Measurements from ENCODE around the gene FGFBP3. TPM values are rescaled to one million over a fixed set of nuclear protein-coding genes. Genes with fewer than 3 reads are reported as not detected.

Gene FGFBP3
- total and polyA plus RNA-seq, 10 donors = 0.59 to 2.0 (median 1.1) TPM

DNA sequence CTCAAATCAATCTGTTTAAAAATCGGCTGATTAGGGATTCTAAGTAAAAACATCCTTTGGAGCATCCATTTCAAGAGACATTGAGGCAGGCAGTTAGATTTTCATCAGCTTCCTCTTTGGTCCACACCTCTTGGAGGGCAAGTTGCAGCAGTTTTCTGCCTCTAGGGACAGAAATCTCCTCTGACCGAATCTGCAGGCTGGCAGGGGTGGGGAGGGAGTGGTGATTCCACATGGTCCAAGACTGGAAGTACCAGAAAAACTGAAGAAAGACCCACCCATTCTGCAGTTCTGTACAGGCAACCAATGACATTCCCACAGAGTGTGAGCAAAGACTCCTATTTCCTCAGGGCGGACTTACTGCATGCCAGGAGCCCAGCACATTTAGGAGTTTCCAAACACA, 29.0 kb downstream of the FGFBP3 start:
- H3K4me3 ChIP-seq = no peak overlapping the region
- no peaks in the 10 kb centered on the region for H3K27me3 ChIP-seq (replicated peaks in 1 of 7)
- peaks cover 0 to 7% (median 2%) of the 10 kb centered on the region in 8 donors for H3K9me3 ChIP-seq
- WGBS, 5 donors = 44 to 56% (median 53%) methylated on average over 3 of the region's 3 CpGs
- no peak for DNase-seq
- H3K36me3 ChIP-seq = no peaks in the 10 kb centered on the region
- H3K27ac ChIP-seq = no peak overlapping the region
- TF ChIP-seq POLR2AphosphoS5 (IDR thresholded peaks at IDR 0.05) = no peak
- TF ChIP-seq, protein P1, sequence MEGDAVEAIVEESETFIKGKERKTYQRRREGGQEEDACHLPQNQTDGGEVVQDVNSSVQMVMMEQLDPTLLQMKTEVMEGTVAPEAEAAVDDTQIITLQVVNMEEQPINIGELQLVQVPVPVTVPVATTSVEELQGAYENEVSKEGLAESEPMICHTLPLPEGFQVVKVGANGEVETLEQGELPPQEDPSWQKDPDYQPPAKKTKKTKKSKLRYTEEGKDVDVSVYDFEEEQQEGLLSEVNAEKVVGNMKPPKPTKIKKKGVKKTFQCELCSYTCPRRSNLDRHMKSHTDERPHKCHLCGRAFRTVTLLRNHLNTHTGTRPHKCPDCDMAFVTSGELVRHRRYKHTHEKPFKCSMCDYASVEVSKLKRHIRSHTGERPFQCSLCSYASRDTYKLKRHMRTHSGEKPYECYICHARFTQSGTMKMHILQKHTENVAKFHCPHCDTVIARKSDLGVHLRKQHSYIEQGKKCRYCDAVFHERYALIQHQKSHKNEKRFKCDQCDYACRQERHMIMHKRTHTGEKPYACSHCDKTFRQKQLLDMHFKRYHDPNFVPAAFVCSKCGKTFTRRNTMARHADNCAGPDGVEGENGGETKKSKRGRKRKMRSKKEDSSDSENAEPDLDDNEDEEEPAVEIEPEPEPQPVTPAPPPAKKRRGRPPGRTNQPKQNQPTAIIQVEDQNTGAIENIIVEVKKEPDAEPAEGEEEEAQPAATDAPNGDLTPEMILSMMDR (IDR thresholded peaks at IDR 0.05 in 8 of 11, conservative IDR thresholded peaks at IDR 0.05 in 3 of 11) = no peak
- TF ChIP-seq POLR2A (IDR thresholded peaks at IDR 0.05) = no peak
- H3K4me1 ChIP-seq = peaks cover 0 to 3% (median 0%) of the 10 kb centered on the region in 6 donors
- intact Hi-C loops (cut with DNase I; ENCODE audit: low total_unique reads) = no loop called here

DNA sequence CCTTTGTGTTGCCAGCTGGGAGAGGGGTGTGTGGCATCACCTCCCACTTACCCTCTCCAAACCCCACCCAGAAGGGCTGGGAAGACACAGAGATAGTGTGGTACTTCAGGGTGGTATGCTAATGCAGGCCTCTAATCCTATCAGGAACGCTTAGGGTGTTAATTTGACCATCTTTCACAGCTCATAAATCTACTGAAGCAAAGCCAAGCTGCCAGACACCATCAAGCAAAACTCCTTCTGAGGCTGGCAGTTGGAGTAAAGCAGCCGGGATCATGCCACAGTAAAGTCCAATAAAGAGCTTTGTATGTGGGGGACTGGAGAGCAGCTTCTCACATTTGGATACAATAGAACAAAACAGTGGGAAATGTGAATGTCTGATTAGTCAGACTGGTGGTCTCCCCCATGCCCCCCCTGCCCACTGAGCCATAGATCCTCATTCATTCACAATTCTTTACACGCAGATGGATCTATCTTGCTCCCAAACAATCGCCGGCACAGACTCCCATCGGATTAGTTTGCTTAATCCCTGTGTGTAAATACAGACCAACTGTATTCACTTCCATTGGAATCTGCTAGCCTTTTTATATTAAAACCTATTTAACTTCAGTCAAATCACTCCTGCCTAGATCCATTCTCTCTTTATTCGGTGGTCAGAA, 29.6 kb downstream of the FGFBP3 start:
- no peak for DNase-seq
- intact Hi-C loops (cut with DNase I; ENCODE audit: low total_unique reads) = no loop called here
- WGBS, 5 donors = 50 to 73% (median 65%) methylated on average over 7 of the region's 7 CpGs
- no peaks in the 10 kb centered on the region for H3K4me1 ChIP-seq
- no peak overlapping the region for H3K4me3 ChIP-seq
- no peak overlapping the region for H3K27ac ChIP-seq
- peaks cover 0 to 7% (median 2%) of the 10 kb centered on the region in 8 donors for H3K9me3 ChIP-seq
- no peaks in the 10 kb centered on the region for H3K27me3 ChIP-seq (replicated peaks in 1 of 7)
- H3K36me3 ChIP-seq = no peaks in the 10 kb centered on the region
- TF ChIP-seq POLR2AphosphoS5 (IDR thresholded peaks at IDR 0.05) = no peak
- TF ChIP-seq, protein P1 (IDR thresholded peaks at IDR 0.05 in 8 of 11, conservative IDR thresholded peaks at IDR 0.05 in 3 of 11) = no peak
- TF ChIP-seq POLR2A (IDR thresholded peaks at IDR 0.05) = no peak

GRCh38 chr10:91875779-91876178, 33.5 kb downstream of the FGFBP3 start:
- Histone ChIP-seq H3K27me3 (replicated peaks in 1 of 7) (no peaks in the 10 kb centered on the region), H3K4me1 (no peaks in the 10 kb centered on the region), H3K4me3 (no peak overlapping the region), H3K27ac (no peak overlapping the region), H3K9me3 (no peaks in the 10 kb centered on the region), H3K36me3 (no peaks in the 10 kb centered on the region)
- 93 to 97% (median 94%) methylated on average over 1 of the region's 1 CpG for WGBS, 5 donors
- intact Hi-C loops (cut with DNase I; ENCODE audit: low total_unique reads) = no loop called here
- DNase-seq = no peak
- no peak for TF ChIP-seq POLR2AphosphoS5 (IDR thresholded peaks at IDR 0.05)
- TF ChIP-seq, protein P1 (IDR thresholded peaks at IDR 0.05 in 8 of 11, conservative IDR thresholded peaks at IDR 0.05 in 3 of 11) = no peak
- no peak for TF ChIP-seq POLR2A (IDR thresholded peaks at IDR 0.05)

- Histone ChIP-seq H3K4me3 (no peak overlapping the region), H3K9me3 (no peaks in the 10 kb centered on the region), H3K27me3 (replicated peaks in 1 of 7) (no peaks in the 10 kb centered on the region), H3K27ac (no peak overlapping the region), H3K36me3 (no peaks in the 10 kb centered on the region), H3K4me1 (no peaks in the 10 kb centered on the region)
- DNase-seq = no peak
- intact Hi-C loops (cut with DNase I; ENCODE audit: low total_unique reads) = no loop called here
- WGBS, 5 donors = 85 to 97% (median 96%) methylated on average over 2 of the region's 2 CpGs
- TF ChIP-seq POLR2AphosphoS5 (IDR thresholded peaks at IDR 0.05) = no peak
- TF ChIP-seq, protein P1 (IDR thresholded peaks at IDR 0.05 in 8 of 11, conservative IDR thresholded peaks at IDR 0.05 in 3 of 11) = no peak
- no peak for TF ChIP-seq POLR2A (IDR thresholded peaks at IDR 0.05)
Measured at GRCh38 chr10:91875156-91875555, 34.1 kb downstream of the FGFBP3 start.
